Testis (tissue), 2 donors: ENCODE data around the gene TRMT44.

ENCODE experiments used
- POLR2A ChIP-seq: fragments of 450-650 bp; IDR thresholded peaks from one replicate; pipeline ENCODE4 v1.6.1; 2017; ENCODE audit warnings: antibody characterized with exemption, mild to moderate bottlenecking, moderate library complexity
- TF ChIP-seq, protein P1 (sequence below), 3 experiments: fragments of 450-650 bp in 2 of 3; fragments of 200-600 bp in 1 of 3; sonication (generic) in 1 of 3; IDR thresholded peaks; one replicate each; pipeline ENCODE4 v1.5.1; 2016 to 2019; ENCODE audit warnings: antibody characterized with exemption in 3 of 3, mild to moderate bottlenecking in 2 of 3, moderate library complexity in 1 of 3

DNA sequence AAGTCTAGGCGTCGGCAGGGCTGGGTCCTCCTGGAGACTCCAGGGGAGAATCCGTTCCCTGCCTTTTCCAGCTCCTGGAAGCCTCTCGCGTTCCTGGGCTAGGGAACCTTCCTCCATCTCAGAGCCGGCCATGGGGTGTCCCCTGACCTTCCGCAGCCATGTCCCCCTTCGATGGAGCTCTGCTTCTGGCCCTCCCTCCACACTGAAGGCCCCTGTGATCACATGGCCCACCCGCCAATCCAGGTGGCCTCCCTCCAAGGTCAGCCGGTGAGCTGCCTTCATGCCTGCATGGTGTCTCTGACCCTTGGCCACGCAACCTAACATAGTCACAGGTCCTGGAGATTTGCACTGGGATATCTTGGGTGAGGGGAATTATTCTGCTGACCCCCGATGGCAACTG lies 69.6 kb downstream of the TRMT44 start:
- TF ChIP-seq, protein P1, sequence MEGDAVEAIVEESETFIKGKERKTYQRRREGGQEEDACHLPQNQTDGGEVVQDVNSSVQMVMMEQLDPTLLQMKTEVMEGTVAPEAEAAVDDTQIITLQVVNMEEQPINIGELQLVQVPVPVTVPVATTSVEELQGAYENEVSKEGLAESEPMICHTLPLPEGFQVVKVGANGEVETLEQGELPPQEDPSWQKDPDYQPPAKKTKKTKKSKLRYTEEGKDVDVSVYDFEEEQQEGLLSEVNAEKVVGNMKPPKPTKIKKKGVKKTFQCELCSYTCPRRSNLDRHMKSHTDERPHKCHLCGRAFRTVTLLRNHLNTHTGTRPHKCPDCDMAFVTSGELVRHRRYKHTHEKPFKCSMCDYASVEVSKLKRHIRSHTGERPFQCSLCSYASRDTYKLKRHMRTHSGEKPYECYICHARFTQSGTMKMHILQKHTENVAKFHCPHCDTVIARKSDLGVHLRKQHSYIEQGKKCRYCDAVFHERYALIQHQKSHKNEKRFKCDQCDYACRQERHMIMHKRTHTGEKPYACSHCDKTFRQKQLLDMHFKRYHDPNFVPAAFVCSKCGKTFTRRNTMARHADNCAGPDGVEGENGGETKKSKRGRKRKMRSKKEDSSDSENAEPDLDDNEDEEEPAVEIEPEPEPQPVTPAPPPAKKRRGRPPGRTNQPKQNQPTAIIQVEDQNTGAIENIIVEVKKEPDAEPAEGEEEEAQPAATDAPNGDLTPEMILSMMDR (IDR thresholded peaks at IDR 0.05): no peak
- TF ChIP-seq POLR2A: no peak
